ENCODE measurements around the gene DIAPH1. TPM values are rescaled to one million over a fixed set of nuclear protein-coding genes. Genes with fewer than 3 reads are reported as not detected.

DIAPH1 gene
- total RNA-seq, 1 donor from 2014 or later = 149 TPM

- DNase-seq (ENCODE audit: low spot score) = no peak
- peaks cover 51% of the 10 kb centered on the region for H3K36me3 Mint-ChIP-seq (ENCODE audit: low read depth, unreplicated experiment)
- TF ChIP-seq, protein P1, sequence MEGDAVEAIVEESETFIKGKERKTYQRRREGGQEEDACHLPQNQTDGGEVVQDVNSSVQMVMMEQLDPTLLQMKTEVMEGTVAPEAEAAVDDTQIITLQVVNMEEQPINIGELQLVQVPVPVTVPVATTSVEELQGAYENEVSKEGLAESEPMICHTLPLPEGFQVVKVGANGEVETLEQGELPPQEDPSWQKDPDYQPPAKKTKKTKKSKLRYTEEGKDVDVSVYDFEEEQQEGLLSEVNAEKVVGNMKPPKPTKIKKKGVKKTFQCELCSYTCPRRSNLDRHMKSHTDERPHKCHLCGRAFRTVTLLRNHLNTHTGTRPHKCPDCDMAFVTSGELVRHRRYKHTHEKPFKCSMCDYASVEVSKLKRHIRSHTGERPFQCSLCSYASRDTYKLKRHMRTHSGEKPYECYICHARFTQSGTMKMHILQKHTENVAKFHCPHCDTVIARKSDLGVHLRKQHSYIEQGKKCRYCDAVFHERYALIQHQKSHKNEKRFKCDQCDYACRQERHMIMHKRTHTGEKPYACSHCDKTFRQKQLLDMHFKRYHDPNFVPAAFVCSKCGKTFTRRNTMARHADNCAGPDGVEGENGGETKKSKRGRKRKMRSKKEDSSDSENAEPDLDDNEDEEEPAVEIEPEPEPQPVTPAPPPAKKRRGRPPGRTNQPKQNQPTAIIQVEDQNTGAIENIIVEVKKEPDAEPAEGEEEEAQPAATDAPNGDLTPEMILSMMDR (IDR thresholded peaks at IDR 0.05; ENCODE audit: unreplicated experiment) = no peak
- H3K4me1 Mint-ChIP-seq (ENCODE audit: unreplicated experiment) = peaks cover 66% of the 10 kb centered on the region
- H3K9me3 Mint-ChIP-seq (ENCODE audit: unreplicated experiment) = no peaks in the 10 kb centered on the region
- peak overlapping the region; percentile 49 for H3K27ac Mint-ChIP-seq (ENCODE audit: unreplicated experiment)
- H3K27me3 Mint-ChIP-seq (ENCODE audit: unreplicated experiment) = peaks cover 3% of the 10 kb centered on the region
- H3K4me3 Mint-ChIP-seq (ENCODE audit: unreplicated experiment) = peak overlapping the region; percentile 34
Measured at GRCh38 chr5:141519605-141520565, 98.9 kb downstream of the DIAPH1 start.

GRCh38 chr5:141518618-141519015, 100.2 kb downstream of the DIAPH1 start:
- no peak overlapping the region for H3K27ac Mint-ChIP-seq (ENCODE audit: unreplicated experiment)
- H3K4me3 Mint-ChIP-seq (ENCODE audit: unreplicated experiment) = no peak overlapping the region
- H3K36me3 Mint-ChIP-seq (ENCODE audit: low read depth, unreplicated experiment) = peaks cover 48% of the 10 kb centered on the region
- no peaks in the 10 kb centered on the region for H3K9me3 Mint-ChIP-seq (ENCODE audit: unreplicated experiment)
- TF ChIP-seq, protein P1 (IDR thresholded peaks at IDR 0.05; ENCODE audit: unreplicated experiment) = no peak
- DNase-seq (ENCODE audit: low spot score) = no peak
- peaks cover 70% of the 10 kb centered on the region for H3K4me1 Mint-ChIP-seq (ENCODE audit: unreplicated experiment)
- H3K27me3 Mint-ChIP-seq (ENCODE audit: unreplicated experiment) = peaks cover 8% of the 10 kb centered on the region

- Mint-ChIP-seq H3K27ac (ENCODE audit: unreplicated experiment) (peak overlapping the region; percentile 6), H3K27me3 (ENCODE audit: unreplicated experiment) (peaks cover 12% of the 10 kb centered on the region), H3K36me3 (ENCODE audit: low read depth, unreplicated experiment) (peaks cover 48% of the 10 kb centered on the region), H3K9me3 (ENCODE audit: unreplicated experiment) (no peaks in the 10 kb centered on the region), H3K4me1 (ENCODE audit: unreplicated experiment) (peaks cover 73% of the 10 kb centered on the region), H3K4me3 (ENCODE audit: unreplicated experiment) (no peak overlapping the region)
- DNase-seq (ENCODE audit: low spot score) = no peak
- TF ChIP-seq, protein P1 (IDR thresholded peaks at IDR 0.05; ENCODE audit: unreplicated experiment) = no peak
Measured at GRCh38 chr5:141517880-141518617, 100.8 kb downstream of the DIAPH1 start.

GRCh38 chr5:141517312-141517711, 101.5 kb downstream of the DIAPH1 start:
- H3K27ac Mint-ChIP-seq (ENCODE audit: unreplicated experiment) = no peak overlapping the region
- no peak for DNase-seq (ENCODE audit: low spot score)
- TF ChIP-seq, protein P1 (IDR thresholded peaks at IDR 0.05; ENCODE audit: unreplicated experiment) = no peak
- H3K36me3 Mint-ChIP-seq (ENCODE audit: low read depth, unreplicated experiment) = peaks cover 52% of the 10 kb centered on the region
- peaks cover 16% of the 10 kb centered on the region for H3K27me3 Mint-ChIP-seq (ENCODE audit: unreplicated experiment)
- no peaks in the 10 kb centered on the region for H3K9me3 Mint-ChIP-seq (ENCODE audit: unreplicated experiment)
- peak overlapping the region; percentile 50 for H3K4me3 Mint-ChIP-seq (ENCODE audit: unreplicated experiment)
- H3K4me1 Mint-ChIP-seq (ENCODE audit: unreplicated experiment) = peaks cover 75% of the 10 kb centered on the region
